RWPE2 (cell line): Measurements from ENCODE around the gene MALL.
A peak's percentile ranks its signal among the peaks of the same experiment; 100 is the strongest.
"Not testable (repeated sequence)": the region's sequence is repeated elsewhere in the genome, so short reads cannot be mapped to it uniquely, and the experiment has no call there.

ENCODE experiments used
- ATAC-seq: fragments of 200-7000 bp; cut with Tn5 transposase; 3 replicates; pipeline ENCODE4 v1.9.1; 2021; ENCODE audit warnings: low read depth
- DNase-seq: peaks from one replicate; pipeline ENCODE4 v3.0.0-alpha.2; 2020; ENCODE audit warnings: low spot score
- H3K27ac ChIP-seq: fragments of 450-650 bp; 2 replicates; pipeline ENCODE4 v1.5.1; 2017; ENCODE audit warnings: mild to moderate bottlenecking; ENCODE audit not compliant: poor library complexity, severe bottlenecking
- H3K27me3 ChIP-seq: fragments of 250-450 bp; sonication (Bioruptor Pico); 2 replicates; pipeline ENCODE4 v1.5.1; 2021; ENCODE audit warnings: mild to moderate bottlenecking, moderate library complexity; ENCODE audit not compliant: insufficient read depth, poor library complexity, severe bottlenecking
- H3K36me3 ChIP-seq: fragments of 250-450 bp; sonication (Bioruptor Pico); 2 replicates; pipeline ENCODE4 v1.5.1; 2020; ENCODE audit warnings: low read depth, mild to moderate bottlenecking, moderate library complexity
- H3K4me1 ChIP-seq: fragments of 250-450 bp; sonication (Bioruptor Pico); 2 replicates; pipeline ENCODE4 v1.5.1; 2021; ENCODE audit warnings: mild to moderate bottlenecking, moderate library complexity; ENCODE audit not compliant: insufficient read depth, poor library complexity, severe bottlenecking
- H3K4me3 ChIP-seq: fragments of 250-450 bp; sonication (Bioruptor Pico); 2 replicates; pipeline ENCODE4 v1.5.1; 2021; ENCODE audit warnings: mild to moderate bottlenecking, moderate library complexity; ENCODE audit not compliant: severe bottlenecking
- H3K9me3 ChIP-seq: fragments of 250-450 bp; sonication (Bioruptor Pico); 2 replicates; pipeline ENCODE4 v1.5.1; 2021; ENCODE audit warnings: mild to moderate bottlenecking, moderate library complexity; ENCODE audit not compliant: severe bottlenecking
- CTCF ChIP-seq: fragments of 450-650 bp; IDR thresholded peaks from one replicate; pipeline ENCODE4 v1.5.1; 2017; ENCODE audit warnings: mild to moderate bottlenecking, moderate library complexity; ENCODE audit not compliant: poor library complexity, severe bottlenecking

The MALL gene

GRCh38 chr2:110113961-110114591 lies 1.5 kb downstream of the MALL start:
- Histone ChIP-seq H3K4me3 (peak overlapping the region; percentile 45), H3K36me3 (peaks cover 24% of the 10 kb centered on the region), H3K27me3 (no peaks in the 10 kb centered on the region), H3K4me1 (peaks cover 12% of the 10 kb centered on the region), H3K27ac (peak overlapping the region; percentile 79), H3K9me3 (no peaks in the 10 kb centered on the region)
- ATAC-seq (peak; percentile 67), DNase-seq (peak; percentile 85)
- peak; percentile 43 for TF ChIP-seq CTCF

GRCh38 chr2:110108291-110108690 lies 7.3 kb downstream of the MALL start:
- peaks cover 51% of the 10 kb centered on the region for H3K4me1 ChIP-seq
- not testable (repeated sequence) for H3K9me3 ChIP-seq, H3K27me3 ChIP-seq, DNase-seq, ATAC-seq, H3K4me3 ChIP-seq
- H3K36me3 ChIP-seq = peaks cover 28% of the 10 kb centered on the region
- H3K27ac ChIP-seq = peak overlapping the region; percentile 100

GRCh38 chr2:110107092-110108079 lies 8.2 kb downstream of the MALL start:
- no peak overlapping the region for H3K4me3 ChIP-seq
- no peaks in the 10 kb centered on the region for H3K27me3 ChIP-seq
- no peak for ATAC-seq
- no peak for DNase-seq
- peaks cover 55% of the 10 kb centered on the region for H3K4me1 ChIP-seq
- H3K36me3 ChIP-seq = peaks cover 25% of the 10 kb centered on the region
- no peaks in the 10 kb centered on the region for H3K9me3 ChIP-seq
- H3K27ac ChIP-seq = peak overlapping the region; percentile 100
- no peak for TF ChIP-seq CTCF

GRCh38 chr2:110106642-110107041 lies 9.0 kb downstream of the MALL start:
- no peak for TF ChIP-seq CTCF
- peak; percentile 47 for ATAC-seq
- H3K4me3 ChIP-seq = no peak overlapping the region
- no peak for DNase-seq
- peak overlapping the region; percentile 100 for H3K27ac ChIP-seq
- H3K27me3 ChIP-seq = no peaks in the 10 kb centered on the region
- H3K36me3 ChIP-seq = peaks cover 18% of the 10 kb centered on the region
- no peaks in the 10 kb centered on the region for H3K9me3 ChIP-seq
- peaks cover 63% of the 10 kb centered on the region for H3K4me1 ChIP-seq

GRCh38 chr2:110105608-110106467 lies 9.8 kb downstream of the MALL start:
- DNase-seq (peak; percentile 92), ATAC-seq (peak; percentile 66)
- Histone ChIP-seq H3K4me3 (no peak overlapping the region), H3K36me3 (peaks cover 12% of the 10 kb centered on the region), H3K9me3 (no peaks in the 10 kb centered on the region), H3K4me1 (peaks cover 67% of the 10 kb centered on the region), H3K27me3 (no peaks in the 10 kb centered on the region), H3K27ac (peak overlapping the region; percentile 100)
- TF ChIP-seq CTCF = no peak
